Kidney (tissue), 14 donors: ENCODE measurements around the gene ZBTB8B. TPM values are rescaled to one million over a fixed set of nuclear protein-coding genes. Genes with fewer than 3 reads are reported as not detected.
A peak's percentile ranks its signal among the peaks of the same experiment; 100 is the strongest.

Experiments used
- DNase-seq, 5 donors: peaks; one replicate each; pipeline ENCODE4 v3.0.0-alpha.2; 2013 to 2020
- FAIRE-seq: peaks from 2 replicates; lab custom pipeline; 2012; peaks lifted over from hg19 to GRCh38; lab: Jason Lieb, UNC
- H3K27ac ChIP-seq, 2 donors: one replicate each; pipeline ENCODE4 v1.7.0; 2013; ENCODE audit warnings: low read depth in 2 of 2, low read length in 2 of 2, inconsistent platforms in 1 of 2
- H3K27me3 ChIP-seq: one replicate; pipeline ENCODE4 v1.7.1; 2013; ENCODE audit warnings: low read length, inconsistent platforms; ENCODE audit not compliant: control insufficient read depth, insufficient read depth
- H3K36me3 ChIP-seq, 3 donors: one replicate each; pipeline versions ENCODE4 v1.7.0 to v1.7.1; 2013; ENCODE audit warnings: low read length in 3 of 3, control low read depth in 1 of 3, inconsistent platforms in 1 of 3; ENCODE audit not compliant: insufficient read depth in 3 of 3, control insufficient read depth in 2 of 3
- H3K4me1 ChIP-seq, 3 donors: one replicate each; pipeline versions ENCODE4 v1.7.0 to v1.7.1; 2013; ENCODE audit warnings: low read length in 3 of 3, inconsistent platforms in 1 of 3, low read depth in 1 of 3; ENCODE audit not compliant: control insufficient read depth in 2 of 3, insufficient read depth in 2 of 3
- H3K4me3 ChIP-seq, 3 donors: one replicate each; pipeline versions ENCODE4 v1.7.0 to v1.8.1; 2013; ENCODE audit warnings: low read length in 3 of 3, control low read depth in 1 of 3, inconsistent platforms in 1 of 3
- H3K9ac ChIP-seq, 3 donors: one replicate each; pipeline versions ENCODE4 v1.7.0 to v1.7.1; 2013; ENCODE audit warnings: low read length in 3 of 3, control low read depth in 1 of 3, inconsistent platforms in 1 of 3
- H3K9me3 ChIP-seq, 3 donors: one replicate each; pipeline versions ENCODE4 v1.7.0 to v1.7.1; 2013; ENCODE audit warnings: low read length in 3 of 3, control low read depth in 1 of 3, inconsistent platforms in 1 of 3; ENCODE audit not compliant: control insufficient read depth in 2 of 3, insufficient read depth in 1 of 3
- intact Hi-C: fragments of 100-400 bp; cut with DNase I; formaldehyde crosslinking; loops from one replicate; pipeline ENCODE4 v1.11.1; 2022
- polyA plus RNA-seq: library from polyadenylated mRNA; stranded (reverse); fragments of 350-450 nt; fragmentation: Illumina TruSeq; extraction: RNeasy Lipid Tissue Mini Kit (QIAGEN cat#74804); gene quantifications from one replicate; pipeline ENCODE4 v1.2.3, GENCODE V29; 2014; ENCODE audit warnings: low read depth, low replicate concordance; ENCODE audit not compliant: insufficient read depth
- total RNA-seq: library from RNA; stranded (reverse); fragmentation: NEBNext Ultra II Directional; extraction: Animal tissue kit (Norgen Biotek cat#: 25700); gene quantifications from one replicate; pipeline ENCODE4 v1.2.1, GENCODE V29; 2021
- TF ChIP-seq, protein P1 (sequence below): IDR thresholded peaks from 3 replicates; pipeline ENCODE4 v1.5.1; 2012; ENCODE audit warnings: mild to moderate bottlenecking, moderate library complexity, borderline replicate concordance; ENCODE audit not compliant: insufficient read depth; ENCODE audit errors: extremely low read depth
- donor health status: control.
- donor health status: control.
- donor health status: control.
- donor health status: control.
- donor health status: control.
- donor health status: DM: yes; HTN: yes; CAD: no.
- donor health status: Normal renal cell carcinoma (clear cell type).

Gene ZBTB8B
- total and polyA plus RNA-seq, 2 donors from 2014 or later: 0.03 to 0.06 TPM

- intact Hi-C loops: no loop called here
- H3K9me3 ChIP-seq: no peaks in the 10 kb centered on the region
- no peak overlapping the region for H3K4me3 ChIP-seq
- H3K4me1 ChIP-seq: no peaks in the 10 kb centered on the region
- H3K36me3 ChIP-seq: no peaks in the 10 kb centered on the region
- no peak for DNase-seq
- no peak overlapping the region for H3K9ac ChIP-seq
- TF ChIP-seq, protein P1, sequence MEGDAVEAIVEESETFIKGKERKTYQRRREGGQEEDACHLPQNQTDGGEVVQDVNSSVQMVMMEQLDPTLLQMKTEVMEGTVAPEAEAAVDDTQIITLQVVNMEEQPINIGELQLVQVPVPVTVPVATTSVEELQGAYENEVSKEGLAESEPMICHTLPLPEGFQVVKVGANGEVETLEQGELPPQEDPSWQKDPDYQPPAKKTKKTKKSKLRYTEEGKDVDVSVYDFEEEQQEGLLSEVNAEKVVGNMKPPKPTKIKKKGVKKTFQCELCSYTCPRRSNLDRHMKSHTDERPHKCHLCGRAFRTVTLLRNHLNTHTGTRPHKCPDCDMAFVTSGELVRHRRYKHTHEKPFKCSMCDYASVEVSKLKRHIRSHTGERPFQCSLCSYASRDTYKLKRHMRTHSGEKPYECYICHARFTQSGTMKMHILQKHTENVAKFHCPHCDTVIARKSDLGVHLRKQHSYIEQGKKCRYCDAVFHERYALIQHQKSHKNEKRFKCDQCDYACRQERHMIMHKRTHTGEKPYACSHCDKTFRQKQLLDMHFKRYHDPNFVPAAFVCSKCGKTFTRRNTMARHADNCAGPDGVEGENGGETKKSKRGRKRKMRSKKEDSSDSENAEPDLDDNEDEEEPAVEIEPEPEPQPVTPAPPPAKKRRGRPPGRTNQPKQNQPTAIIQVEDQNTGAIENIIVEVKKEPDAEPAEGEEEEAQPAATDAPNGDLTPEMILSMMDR: no peak
- FAIRE-seq: no peak
- H3K27ac ChIP-seq: no peak overlapping the region
- H3K27me3 ChIP-seq: no peaks in the 10 kb centered on the region
Observed at GRCh38 chr1:32494711-32495337, 30.0 kb downstream of the ZBTB8B start.

DNA sequence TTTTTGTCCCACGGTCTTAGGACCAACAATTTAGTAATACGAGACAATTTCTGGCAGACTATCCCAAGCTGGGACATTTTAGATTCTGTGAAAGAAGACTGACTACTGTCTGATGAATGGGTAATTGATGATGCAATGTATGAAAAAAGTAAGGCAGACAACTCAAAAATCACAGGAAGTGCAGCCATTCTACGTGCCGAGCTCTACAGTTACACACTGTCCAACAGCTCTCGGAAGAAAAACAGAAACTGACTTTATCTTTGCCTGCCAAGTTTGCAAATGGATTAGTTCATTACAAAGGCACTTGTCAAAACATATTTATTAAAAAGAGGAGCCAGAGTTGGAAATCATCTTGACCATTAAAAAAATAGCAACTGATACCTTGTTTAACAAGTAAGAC lies 31.3 kb downstream of the ZBTB8B start:
- Histone ChIP-seq H3K27me3 (no peaks in the 10 kb centered on the region), H3K27ac (no peak overlapping the region), H3K9me3 (no peaks in the 10 kb centered on the region), H3K4me1 (peaks cover 0 to 2% (median 0%) of the 10 kb centered on the region in 3 donors), H3K9ac (no peak overlapping the region), H3K36me3 (no peaks in the 10 kb centered on the region), H3K4me3 (no peak overlapping the region)
- DNase-seq (peak in 1 of 5 donors; percentile 15), FAIRE-seq (no peak)
- intact Hi-C loops: no loop called here
- TF ChIP-seq, protein P1: no peak

DNA sequence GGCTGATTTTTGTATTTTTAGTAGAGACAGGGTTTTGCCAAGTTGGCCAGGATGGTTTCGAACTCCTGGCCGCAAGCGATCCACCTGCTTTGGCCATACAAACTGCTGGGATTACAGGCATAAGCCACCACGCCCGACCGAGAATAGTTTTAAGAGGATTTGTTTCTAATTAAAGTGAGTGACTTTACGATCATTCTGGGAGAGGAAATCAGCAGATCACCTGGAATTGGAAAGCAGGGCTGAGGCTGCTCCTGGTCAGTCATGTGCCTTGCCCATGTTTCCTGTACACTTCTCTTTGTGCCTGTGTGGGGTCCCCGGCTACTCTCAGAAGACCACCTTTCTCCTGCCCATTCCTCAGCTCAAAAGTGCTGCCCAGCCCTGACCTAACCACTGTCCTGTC lies 33.9 kb downstream of the ZBTB8B start:
- H3K27ac ChIP-seq: no peak overlapping the region
- H3K27me3 ChIP-seq: no peaks in the 10 kb centered on the region
- H3K9ac ChIP-seq: no peak overlapping the region
- H3K36me3 ChIP-seq: no peaks in the 10 kb centered on the region
- TF ChIP-seq, protein P1: no peak
- peaks cover 0 to 2% (median 0%) of the 10 kb centered on the region in 3 donors for H3K4me1 ChIP-seq
- no peak for FAIRE-seq
- H3K4me3 ChIP-seq: no peak overlapping the region
- DNase-seq: no peak
- intact Hi-C loops: no loop called here
- H3K9me3 ChIP-seq: no peaks in the 10 kb centered on the region
